HG02852 (cell line): Measurements from ENCODE around the gene C1RL.
"Not testable (repeated sequence)": the region's sequence is repeated elsewhere in the genome, so short reads cannot be mapped to it uniquely, and the experiment has no call there.

Experiments used
- ATAC-seq: cut with Tn5 transposase; IDR thresholded peaks from one replicate; pipeline ENCODE4 v1.9.1; 2021; ENCODE audit warnings: mild to moderate bottlenecking, moderate library complexity; ENCODE audit not compliant: unreplicated experiment

Gene C1RL

DNA sequence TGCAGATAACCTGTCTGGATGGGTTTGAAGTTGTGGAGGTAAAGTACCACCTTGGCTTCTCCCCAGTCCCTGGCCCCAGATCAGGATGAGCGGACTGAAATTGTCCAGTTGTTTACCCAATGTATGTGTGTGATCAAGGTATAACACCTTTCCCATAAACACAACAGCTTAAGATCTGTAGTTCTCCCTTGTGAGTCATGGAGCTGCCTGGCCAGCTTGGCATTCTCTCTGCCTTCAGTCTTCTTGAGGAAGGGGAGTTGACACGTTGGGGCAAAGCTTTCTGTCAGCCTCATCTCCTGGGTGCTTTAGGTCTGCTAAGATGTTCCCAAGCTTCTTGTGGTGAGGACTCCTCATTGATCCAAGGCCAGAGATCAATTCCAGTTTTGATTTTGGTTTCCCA is 42.4 kb downstream of the C1RL start:
- no peak for ATAC-seq

DNA sequence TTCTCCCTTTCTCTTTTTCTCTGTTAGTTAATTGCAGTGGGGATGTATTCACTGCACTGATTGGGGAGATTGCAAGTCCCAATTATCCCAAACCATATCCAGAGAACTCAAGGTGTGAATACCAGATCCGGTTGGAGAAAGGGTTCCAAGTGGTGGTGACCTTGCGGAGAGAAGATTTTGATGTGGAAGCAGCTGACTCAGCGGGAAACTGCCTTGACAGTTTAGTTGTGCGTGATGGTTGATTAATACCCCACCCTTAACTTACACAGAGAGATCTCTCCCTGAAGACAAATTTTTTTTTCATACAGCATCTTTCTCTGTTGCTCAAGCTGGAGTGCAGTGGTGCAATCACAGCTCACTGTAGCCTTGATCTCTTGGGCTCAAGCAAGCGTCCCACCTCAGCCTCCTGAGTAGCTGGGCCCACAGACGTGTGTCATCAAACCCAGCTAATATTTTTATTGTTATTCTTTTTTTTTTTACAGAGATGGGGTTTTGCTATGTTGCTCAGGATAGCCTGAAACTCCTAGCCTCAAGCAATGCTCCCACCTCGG is 43.9 kb downstream of the C1RL start:
- ATAC-seq: no peak

DNA sequence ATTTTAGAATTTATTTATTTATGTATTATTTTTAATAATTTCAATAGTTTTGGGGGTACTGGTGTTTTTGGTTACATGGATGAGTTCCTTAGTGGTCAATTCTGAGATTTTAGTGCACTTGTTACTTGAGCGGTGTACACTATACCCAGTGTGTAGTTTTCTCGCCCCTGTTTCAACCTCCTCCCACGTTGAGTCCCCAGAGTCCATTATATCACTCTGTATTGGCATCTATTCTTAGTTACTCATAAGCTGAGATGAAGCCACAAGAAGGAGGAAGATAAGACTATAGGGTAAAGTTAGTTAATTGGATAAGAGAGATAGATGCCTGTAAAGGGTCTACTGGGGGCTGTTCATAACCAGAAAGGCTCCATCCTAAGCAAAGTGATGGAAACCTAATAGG is 44.5 kb downstream of the C1RL start:
- ATAC-seq: no peak

DNA sequence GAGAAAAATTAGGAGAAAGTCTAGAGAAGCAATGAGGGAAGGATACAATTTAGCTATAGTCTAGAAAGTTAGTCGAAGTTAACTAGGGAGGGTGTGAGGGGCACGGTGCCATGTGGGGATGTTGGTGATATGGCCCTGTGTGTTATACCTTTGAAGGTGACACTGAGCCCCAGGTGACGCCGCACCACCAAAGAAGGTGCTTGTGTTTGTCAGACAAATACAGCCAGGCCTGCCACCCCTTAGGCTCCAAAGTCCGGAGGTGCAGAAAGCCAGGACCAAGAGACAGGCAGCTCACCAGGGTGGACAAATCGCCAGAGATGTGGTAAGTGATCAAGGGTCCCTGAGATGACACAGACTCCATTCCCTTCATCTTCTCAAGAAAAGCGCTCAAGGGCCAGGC is 47.4 kb downstream of the C1RL start:
- no peak for ATAC-seq

DNA sequence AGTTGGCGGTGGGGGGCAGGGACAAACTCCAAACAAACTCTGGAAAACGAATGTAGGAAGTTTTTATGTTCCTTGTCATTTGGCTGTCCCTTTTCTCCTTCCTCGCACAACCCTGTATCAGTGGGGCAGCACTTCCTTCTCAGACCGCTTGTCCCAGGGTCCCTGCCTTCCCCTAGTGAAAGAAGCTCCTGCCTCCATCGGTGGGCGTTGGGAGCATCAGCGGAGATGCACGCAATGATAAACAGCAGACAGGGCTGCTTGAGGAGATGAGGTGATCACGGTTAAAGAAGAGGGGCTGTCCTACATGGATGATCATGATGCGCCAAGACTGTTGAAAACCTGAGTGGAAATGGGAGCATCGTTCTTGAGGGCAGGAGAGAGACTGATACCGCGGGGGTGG is 47.9 kb downstream of the C1RL start:
- no peak for ATAC-seq

DNA sequence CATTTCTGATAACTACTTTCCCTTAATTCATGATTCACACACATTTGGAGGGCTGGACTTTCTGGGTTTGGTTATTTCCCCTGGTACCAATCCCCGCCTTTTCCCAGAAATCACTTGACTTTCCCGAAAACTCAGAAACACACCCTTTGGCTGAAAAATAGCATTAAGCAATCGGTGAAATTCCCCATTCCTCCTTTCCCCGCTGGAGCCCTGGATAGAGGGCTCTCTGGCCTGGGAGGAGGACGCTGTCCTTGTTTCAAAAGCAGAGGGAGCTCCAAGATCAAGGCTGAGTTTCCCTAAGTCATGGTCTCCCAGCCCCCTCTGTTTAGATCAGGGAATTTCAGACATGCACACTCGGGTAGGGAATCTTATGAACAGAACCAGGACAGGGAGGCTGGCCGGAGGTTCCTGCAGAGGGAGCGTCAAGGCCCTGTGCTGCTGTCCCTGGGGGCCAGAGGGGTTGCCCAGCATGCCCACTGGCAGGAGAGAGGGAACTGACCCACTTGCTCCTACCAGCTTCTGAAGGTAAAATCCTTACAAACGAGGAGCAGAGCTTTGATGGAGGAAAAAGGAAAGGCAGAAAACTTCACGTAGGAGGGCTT is 48.6 kb downstream of the C1RL start, which contains the start of gene C1S:
Gene C1S, plus strand, starts transcription at position 366 of the 602 bp plus-strand sequence. CDS start 1,195 bp downstream, outside the sequence.
- ATAC-seq: no peak

DNA sequence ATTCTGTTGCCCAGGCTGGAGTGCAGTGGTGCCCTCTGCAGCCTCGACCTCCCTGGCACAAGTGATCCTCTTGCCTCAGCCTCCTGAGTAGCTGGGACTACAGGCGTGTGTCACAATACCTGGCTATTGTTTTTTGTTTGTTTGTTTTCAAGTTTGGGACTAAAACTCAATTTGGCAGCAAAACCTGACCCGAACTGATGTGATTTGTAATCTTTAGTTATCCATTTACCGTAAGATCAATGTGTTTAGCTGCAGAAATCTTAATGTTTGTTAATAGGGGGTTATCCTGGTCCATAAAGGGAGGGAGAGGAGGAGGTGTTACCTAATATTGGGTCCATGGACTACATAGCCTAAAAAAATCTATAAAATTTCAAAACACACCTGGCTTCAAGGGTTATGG is 49.2 kb downstream of the C1RL start:
- no peak for ATAC-seq

DNA sequence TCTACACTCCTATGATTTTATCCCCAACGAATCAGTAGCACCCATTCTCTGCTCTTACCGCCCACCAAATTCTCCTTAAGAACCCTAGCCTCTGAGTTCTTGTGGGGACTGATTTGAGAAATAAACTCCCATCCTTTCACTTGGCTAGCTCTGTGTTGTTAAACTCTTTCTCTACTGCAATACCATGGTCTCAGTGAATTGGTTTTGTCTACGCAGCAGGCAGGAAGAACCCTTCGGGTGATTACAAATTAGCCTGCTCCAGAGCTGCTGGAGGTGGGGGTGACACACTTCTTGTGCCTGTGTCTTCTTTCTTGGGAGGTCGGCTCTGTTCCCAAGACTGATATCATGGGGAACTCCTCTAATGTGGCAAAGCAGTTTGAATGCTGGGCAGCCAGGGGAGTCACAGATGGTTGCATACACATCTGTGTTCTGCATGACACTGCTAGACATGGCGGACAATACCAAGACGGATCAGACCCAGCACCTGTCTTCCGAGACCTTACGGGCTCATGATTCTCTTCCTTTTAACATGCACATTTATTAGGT is 50.1 kb downstream of the C1RL start:
- no peak for ATAC-seq

DNA sequence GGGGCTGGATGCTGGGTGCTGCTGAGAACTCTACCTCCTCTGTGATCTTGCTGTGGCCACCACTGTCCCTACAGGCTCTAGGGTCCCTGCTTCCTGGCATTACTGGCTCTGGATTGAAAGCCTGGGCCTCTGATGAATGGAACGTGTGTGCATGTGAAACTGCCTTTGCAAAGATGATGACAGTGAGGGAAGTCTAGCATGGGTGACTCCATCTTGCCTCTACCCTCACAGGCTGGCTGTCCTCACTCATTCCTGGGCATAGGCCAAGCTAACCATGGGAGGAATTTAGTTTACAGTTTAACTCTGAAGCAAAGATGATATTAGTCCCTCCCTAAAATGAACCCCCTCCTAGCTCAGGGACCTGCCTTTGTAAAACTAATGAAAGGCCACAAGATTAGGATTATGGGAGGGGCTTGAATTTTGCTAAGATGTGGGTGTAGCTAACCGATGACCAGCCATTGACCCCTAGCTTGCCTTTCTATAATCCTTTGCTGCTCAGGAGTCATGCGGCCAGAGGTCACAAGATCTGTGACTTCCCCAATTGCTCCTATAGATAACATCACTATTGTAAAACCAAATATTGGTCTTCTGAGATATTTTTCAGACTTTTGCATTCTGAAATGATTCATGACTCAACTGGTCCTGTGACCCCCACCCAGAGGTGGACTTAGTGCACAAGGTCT is 50.7 kb downstream of the C1RL start:
- no peak for ATAC-seq

DNA sequence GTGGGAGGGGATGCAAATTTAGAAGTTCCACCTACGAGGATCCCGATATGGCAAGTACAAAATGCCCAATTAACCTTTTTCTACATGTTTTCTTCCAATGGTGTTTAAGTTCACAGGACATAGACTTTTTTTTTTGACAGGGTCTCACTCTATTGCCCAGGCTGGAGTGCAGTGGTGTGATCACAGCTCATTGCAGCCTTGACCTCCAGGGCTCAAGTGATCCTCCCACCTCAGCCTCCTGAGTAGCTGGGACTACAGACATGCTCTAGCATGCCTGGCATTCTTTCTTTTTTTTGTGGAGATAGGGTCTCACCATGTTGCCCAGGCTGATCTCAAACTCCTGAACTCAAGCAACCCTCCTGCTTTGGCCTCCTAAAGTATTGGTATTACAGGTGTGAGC is 53.3 kb downstream of the C1RL start:
- not testable (repeated sequence) for ATAC-seq

DNA sequence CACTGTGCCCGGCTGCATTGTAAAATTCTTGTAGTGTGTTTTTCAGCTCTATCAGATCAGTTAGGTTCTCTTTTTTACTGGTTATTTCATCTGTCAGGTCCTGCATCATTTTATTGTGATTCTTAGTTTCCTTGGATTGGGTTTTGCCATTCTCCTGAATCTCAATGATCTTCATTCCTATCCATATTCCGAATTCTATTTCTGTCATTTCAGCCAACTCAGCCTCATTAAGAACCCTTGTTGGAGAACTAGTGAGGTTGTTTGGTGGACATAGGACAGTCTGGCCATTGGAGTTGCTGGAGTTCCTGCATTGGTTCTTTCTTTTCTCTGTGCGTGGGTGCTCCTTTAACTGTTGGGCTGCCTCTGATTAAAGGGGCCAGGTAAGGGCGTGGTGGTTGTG is 54.1 kb downstream of the C1RL start:
- ATAC-seq: no peak

DNA sequence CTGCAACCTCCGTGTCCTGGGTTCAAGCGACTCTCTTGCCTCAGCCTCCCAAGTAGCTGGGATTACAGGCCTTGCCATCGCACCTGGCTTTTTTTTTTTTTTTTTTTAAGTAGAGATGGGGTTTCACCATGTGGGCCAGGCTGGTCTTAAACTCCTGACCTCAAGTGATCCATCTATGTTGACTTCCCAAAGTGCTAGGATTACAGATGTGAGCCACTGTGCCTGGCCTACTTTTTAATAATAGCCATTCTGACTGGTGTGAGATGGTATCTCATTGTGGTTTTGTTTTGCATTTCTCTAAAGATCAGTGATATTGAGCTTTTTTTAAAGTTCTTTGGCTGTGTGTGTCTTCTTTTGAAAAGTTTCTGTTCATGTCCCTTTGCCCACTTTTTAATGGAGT is 59.0 kb downstream of the C1RL start:
- ATAC-seq: not testable (repeated sequence)

DNA sequence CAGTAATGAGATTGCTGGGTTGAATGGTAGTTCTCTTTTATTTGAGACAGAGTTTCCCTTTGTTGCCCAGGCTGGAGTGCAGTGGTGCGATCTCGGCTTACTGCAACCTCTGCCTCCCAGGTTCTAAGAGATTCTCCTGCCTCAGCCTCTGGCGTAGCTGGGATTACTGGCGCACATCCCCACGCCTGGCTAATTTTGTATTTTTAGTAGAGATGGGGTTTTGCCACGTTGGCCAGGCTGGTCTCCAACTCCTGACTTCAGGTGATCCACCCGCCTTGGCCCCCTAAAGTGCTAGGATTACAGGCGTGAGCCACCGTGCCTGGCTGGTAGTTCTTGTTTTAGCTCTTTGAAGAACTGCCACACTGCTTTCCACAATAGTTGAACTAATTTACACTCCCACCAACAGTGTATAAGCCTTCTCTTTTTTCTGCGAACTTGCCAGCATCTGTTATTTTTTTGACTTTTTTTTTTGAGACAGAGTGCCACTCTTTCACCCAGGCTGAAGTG is 59.5 kb downstream of the C1RL start:
- not testable (repeated sequence) for ATAC-seq

DNA sequence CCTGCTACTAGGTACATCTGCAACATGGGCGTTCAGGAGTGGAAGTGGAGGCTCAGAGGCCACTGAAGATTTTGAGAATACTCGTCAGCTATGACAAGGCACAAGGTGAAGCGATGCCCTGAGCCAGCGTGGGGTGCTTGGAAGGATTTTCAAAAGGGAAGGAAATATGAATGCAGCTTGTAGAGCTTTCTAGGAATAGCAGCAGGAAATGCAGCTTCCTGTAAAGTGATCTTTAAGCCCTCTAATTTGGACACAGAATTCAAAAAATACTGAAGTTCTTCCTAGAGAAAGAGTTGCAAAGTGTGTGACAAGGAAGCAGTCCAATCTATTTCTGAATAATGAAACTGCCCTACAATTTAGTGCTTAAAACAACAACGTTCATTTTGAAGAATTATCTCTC is 61.7 kb downstream of the C1RL start:
- ATAC-seq: no peak

DNA sequence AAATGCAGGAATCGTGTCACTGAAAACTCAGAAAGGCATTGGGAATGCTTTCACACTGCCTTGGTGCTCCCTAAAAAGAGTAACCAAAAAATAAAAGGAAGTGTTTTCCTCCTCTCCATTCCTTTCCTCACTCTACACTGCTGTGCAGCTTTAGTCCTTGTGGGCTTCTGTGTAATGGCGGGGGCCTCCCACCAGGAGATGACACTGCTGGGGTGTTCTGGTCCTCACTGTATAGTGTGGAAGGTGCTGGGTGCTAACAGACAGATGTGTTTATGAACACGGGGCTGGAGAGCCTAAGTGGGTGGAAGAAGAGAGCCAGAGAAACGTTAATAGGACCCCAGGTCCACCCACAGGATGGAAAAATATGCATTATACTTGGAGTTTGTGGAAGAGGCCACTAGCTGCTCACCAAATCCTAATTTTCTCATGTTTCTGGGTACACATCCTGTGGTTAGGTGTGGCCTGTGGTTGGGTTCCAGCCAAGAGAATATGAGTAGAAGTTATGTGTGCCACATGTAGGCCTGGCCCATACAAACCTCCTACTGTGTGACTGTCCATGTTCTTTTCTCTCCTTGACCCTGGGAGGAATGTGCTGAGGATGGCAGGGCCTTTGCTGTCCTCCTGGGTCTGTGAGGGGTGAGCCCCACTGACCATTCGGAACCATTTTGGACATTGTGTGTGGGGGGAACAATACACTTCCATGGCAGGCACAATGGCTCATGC is 62.5 kb downstream of the C1RL start:
- no peak for ATAC-seq

DNA sequence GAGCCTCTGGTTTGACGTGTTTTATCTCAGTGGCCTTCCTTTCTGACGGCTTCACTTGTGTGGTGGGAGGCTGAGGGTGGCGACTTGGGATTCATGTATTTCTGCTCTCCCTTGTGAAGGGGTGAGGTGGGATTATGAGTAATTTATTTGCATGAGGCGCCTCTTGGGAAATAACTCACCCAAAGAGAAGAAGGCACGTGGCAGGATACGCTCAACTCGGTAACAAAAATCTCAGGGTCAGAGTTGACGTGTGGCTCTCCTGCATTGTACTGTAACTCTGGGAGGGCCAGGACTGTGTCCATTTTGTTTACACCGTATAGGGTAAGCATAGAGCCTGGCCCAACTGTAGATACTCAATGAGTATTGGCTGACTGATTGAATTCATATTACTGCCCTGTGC is 63.1 kb downstream of the C1RL start:
- ATAC-seq: no peak
